Measurements from ENCODE around the gene OR10H2.
"Not testable (repeated sequence)": the region's sequence is repeated elsewhere in the genome, so short reads cannot be mapped to it uniquely, and the experiment has no call there.

Gene OR10H2

GRCh38 chr19:15727724-15728123 lies at the start of gene OR10H2:
OR10H2 (plus strand) TSS chr19:15728024; CDS start chr19:15728044, 20 bp downstream.
- DNase-seq (ENCODE audit: low read depth in 2 of 3, low spot score in 2 of 3): no peak

- DNase-seq (ENCODE audit: low read depth in 2 of 3, low spot score in 2 of 3): no peak
Measured at GRCh38 chr19:15679089-15679488, 48.7 kb upstream of the OR10H2 start.

GRCh38 chr19:15679865-15680264 lies 48.0 kb upstream of the OR10H2 start:
- not testable (repeated sequence) for DNase-seq (ENCODE audit: low read depth in 2 of 3, low spot score in 2 of 3)

- DNase-seq (ENCODE audit: low read depth in 2 of 3, low spot score in 2 of 3): no peak
Measured at GRCh38 chr19:15680478-15681322, 47.1 kb upstream of the OR10H2 start.

- no peak for DNase-seq (ENCODE audit: low read depth in 2 of 3, low spot score in 2 of 3)
Measured at GRCh38 chr19:15683411-15683810, 44.4 kb upstream of the OR10H2 start.

- DNase-seq (ENCODE audit: low read depth in 2 of 3, low spot score in 2 of 3): no peak
Measured at GRCh38 chr19:15684828-15685227, 43.0 kb upstream of the OR10H2 start.

- no peak for DNase-seq (ENCODE audit: low read depth in 2 of 3, low spot score in 2 of 3)
Measured at GRCh38 chr19:15696654-15697194, 31.1 kb upstream of the OR10H2 start.

- DNase-seq (ENCODE audit: low read depth in 2 of 3, low spot score in 2 of 3): no peak
Measured at GRCh38 chr19:15701757-15702533, 25.9 kb upstream of the OR10H2 start.

- DNase-seq (ENCODE audit: low read depth in 2 of 3, low spot score in 2 of 3): no peak
Measured at GRCh38 chr19:15702534-15702930, 25.3 kb upstream of the OR10H2 start.

- no peak for DNase-seq (ENCODE audit: low read depth in 2 of 3, low spot score in 2 of 3)
Measured at GRCh38 chr19:15714638-15715037, 13.2 kb upstream of the OR10H2 start.

GRCh38 chr19:15715642-15716041 lies 12.2 kb upstream of the OR10H2 start:
- DNase-seq (ENCODE audit: low read depth in 2 of 3, low spot score in 2 of 3): no peak

GRCh38 chr19:15717809-15718208 lies 10.0 kb upstream of the OR10H2 start:
- DNase-seq (ENCODE audit: low read depth in 2 of 3, low spot score in 2 of 3): no peak

- no peak for DNase-seq (ENCODE audit: low read depth in 2 of 3, low spot score in 2 of 3)
Measured at GRCh38 chr19:15721268-15721667, 6.6 kb upstream of the OR10H2 start.

- DNase-seq (ENCODE audit: low read depth in 2 of 3, low spot score in 2 of 3): no peak
Measured at GRCh38 chr19:15722956-15723355, 4.9 kb upstream of the OR10H2 start.

- no peak for DNase-seq (ENCODE audit: low read depth in 2 of 3, low spot score in 2 of 3)
Measured at GRCh38 chr19:15730538-15730937, 2.7 kb downstream of the OR10H2 start.

GRCh38 chr19:15732388-15732787 lies 4.6 kb downstream of the OR10H2 start:
- DNase-seq (ENCODE audit: low read depth in 2 of 3, low spot score in 2 of 3): no peak

GRCh38 chr19:15733895-15734294 lies 6.1 kb downstream of the OR10H2 start:
- no peak for DNase-seq (ENCODE audit: low read depth in 2 of 3, low spot score in 2 of 3)

- DNase-seq (ENCODE audit: low read depth in 2 of 3, low spot score in 2 of 3): no peak
Measured at GRCh38 chr19:15737722-15738121, 9.9 kb downstream of the OR10H2 start, which contains the start of gene OR10H3. OR10H3 (plus strand) TSS chr19:15737985; CDS start chr19:15741393, 3,408 bp downstream.

- no peak for DNase-seq (ENCODE audit: low read depth in 2 of 3, low spot score in 2 of 3)
Measured at GRCh38 chr19:15740785-15741184, 13.0 kb downstream of the OR10H2 start.

GRCh38 chr19:15748239-15748638 lies 20.4 kb downstream of the OR10H2 start:
- no peak for DNase-seq (ENCODE audit: low read depth in 2 of 3, low spot score in 2 of 3)

- DNase-seq (ENCODE audit: low read depth in 2 of 3, low spot score in 2 of 3): no peak
Measured at GRCh38 chr19:15758379-15758778, 30.6 kb downstream of the OR10H2 start.

Measured in activated CD8-positive, alpha-beta memory T cell treated with anti-CD3 and anti-CD28 coated beads for 48 hours (primary cell).